Astrocyte of the cerebellum (primary cell): ENCODE results near the gene MUC13.

Experiments used
- DNase-seq: peaks from one replicate; pipeline ENCODE4 v3.0.0-alpha.2; 2011; ENCODE audit warnings: low read depth
- H3K4me3 ChIP-seq: 2 replicates; pipeline ENCODE4 v1.5.1; 2011; ENCODE audit warnings: mild to moderate bottlenecking, low read depth, low read length, moderate library complexity
- in situ Hi-C: cut with HindIII; loops from 2 replicates; pipeline ENCODE4 v1.10.0; 2017; ENCODE audit warnings: low sequenced_read_pairs
- TF ChIP-seq, protein P1 (sequence below): IDR thresholded peaks from 2 replicates; pipeline ENCODE4 v1.5.1; 2012; ENCODE audit warnings: low read length, low read depth, moderate library complexity, mild to moderate bottlenecking; ENCODE audit errors: missing control alignments

Gene MUC13

DNA sequence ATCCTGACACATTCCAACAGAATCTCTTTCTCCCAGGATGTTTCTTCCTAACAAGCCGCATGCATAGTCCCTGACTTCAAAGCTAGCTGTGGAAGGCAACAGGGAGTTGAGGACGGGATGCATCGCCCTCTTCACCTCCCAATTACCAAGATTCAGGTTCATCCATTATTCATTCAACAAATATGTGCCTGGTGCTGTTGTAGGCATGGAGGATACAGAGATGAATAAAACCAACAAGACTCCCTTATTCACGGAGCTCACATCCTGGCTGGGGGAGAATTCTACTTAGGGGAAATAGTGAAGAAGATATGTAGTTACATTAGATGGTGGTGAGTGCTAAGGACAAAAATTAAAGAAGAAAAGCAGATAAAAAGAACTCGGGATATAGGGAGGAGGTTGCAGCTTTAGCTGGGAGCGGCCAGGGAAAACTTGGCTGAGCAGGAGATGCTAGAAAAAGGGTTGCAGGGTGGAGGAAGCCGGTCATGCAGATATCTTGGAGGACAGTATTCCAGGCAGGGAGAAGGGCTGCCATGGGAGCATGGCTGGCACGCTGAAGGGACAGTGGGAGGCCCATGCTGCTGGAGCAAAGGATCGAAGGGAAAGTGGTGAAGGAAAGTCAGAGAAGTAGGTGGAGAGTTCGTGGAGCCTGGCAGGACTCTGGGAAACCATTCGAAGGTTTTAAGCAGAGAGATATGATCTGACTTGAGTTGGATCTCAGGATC, 52.4 kb downstream of the MUC13 start:
- no peak for DNase-seq
- no peak overlapping the region for H3K4me3 ChIP-seq
- in situ Hi-C loops = no loop called here
- TF ChIP-seq, protein P1, sequence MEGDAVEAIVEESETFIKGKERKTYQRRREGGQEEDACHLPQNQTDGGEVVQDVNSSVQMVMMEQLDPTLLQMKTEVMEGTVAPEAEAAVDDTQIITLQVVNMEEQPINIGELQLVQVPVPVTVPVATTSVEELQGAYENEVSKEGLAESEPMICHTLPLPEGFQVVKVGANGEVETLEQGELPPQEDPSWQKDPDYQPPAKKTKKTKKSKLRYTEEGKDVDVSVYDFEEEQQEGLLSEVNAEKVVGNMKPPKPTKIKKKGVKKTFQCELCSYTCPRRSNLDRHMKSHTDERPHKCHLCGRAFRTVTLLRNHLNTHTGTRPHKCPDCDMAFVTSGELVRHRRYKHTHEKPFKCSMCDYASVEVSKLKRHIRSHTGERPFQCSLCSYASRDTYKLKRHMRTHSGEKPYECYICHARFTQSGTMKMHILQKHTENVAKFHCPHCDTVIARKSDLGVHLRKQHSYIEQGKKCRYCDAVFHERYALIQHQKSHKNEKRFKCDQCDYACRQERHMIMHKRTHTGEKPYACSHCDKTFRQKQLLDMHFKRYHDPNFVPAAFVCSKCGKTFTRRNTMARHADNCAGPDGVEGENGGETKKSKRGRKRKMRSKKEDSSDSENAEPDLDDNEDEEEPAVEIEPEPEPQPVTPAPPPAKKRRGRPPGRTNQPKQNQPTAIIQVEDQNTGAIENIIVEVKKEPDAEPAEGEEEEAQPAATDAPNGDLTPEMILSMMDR = no peak

DNA sequence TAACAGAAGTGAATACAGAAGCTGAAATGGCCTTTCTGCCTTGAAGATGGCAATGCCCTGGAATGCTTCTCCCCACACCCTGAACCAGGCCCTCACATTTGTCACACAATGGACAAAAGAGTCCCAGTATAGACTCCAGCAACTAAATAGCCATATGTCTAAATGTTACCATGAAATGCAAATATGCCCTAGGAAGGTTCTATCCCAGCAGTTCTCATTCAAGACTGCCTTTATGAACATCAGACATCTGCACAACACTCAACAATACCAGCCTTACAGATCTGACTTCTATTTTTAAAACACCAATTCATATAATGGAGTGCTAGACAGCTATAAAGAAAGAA, 55.2 kb downstream of the MUC13 start:
- DNase-seq = no peak
- in situ Hi-C loops = no loop called here
- H3K4me3 ChIP-seq = no peak overlapping the region
- TF ChIP-seq, protein P1 = no peak

DNA sequence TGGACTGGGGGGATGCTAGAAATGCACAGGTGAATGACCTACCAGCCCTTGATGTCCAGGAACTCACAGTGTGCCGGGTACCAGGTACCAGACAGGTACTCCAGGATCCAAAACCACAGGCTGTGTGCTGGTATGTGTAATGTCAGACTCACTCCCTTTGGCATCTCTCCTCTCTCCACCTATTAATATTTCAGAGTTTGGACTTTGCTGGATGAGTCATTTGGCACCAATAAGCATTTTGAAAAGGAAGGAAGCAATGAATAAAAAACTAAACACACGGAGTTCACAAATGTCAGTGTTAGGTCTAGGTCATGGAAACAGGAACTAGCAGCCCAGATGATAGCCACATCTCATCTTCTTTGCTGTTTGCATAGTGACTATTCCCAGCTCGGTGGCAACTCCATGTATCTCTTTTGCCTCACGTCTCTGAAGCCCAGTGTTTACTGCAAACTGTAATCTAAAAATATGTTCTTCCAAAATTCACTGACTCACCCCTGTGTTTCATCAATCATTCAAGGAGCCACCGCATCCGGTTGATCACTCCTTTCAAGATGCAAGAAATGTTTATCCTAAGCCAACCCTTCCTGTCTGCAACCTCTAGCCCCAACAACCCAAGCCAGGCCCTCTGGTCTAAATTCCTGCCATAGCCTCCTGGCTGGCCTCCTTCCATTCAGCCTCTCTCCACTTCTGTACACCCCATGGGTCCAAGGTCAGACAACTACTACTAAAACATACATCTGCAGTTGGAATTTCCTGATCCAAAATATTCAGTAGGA, 55.8 kb downstream of the MUC13 start:
- in situ Hi-C loops = no loop called here
- TF ChIP-seq, protein P1 = no peak
- H3K4me3 ChIP-seq = no peak overlapping the region
- peak; percentile 86 for DNase-seq

DNA sequence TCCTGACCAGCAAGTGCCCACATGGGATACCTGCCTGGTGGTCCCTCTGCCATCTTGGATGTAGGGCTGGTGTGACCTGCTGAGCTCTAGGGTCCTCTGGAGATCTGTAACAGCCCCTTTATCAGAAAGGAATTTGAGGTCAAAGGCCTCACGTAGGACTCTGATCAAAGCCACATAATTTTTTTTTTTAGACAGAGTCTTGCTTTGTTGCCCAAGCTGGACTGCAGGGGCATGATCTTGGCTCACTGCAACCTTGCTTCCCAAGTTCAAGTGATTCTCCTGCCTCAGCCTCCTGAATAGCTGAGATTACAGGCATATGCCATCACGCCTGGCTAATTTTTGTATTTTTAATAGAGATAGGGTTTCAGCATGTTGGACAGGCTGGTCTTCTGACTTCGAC, 56.9 kb downstream of the MUC13 start:
- no peak for DNase-seq
- TF ChIP-seq, protein P1 = no peak
- in situ Hi-C loops = no loop called here
- H3K4me3 ChIP-seq = no peak overlapping the region

DNA sequence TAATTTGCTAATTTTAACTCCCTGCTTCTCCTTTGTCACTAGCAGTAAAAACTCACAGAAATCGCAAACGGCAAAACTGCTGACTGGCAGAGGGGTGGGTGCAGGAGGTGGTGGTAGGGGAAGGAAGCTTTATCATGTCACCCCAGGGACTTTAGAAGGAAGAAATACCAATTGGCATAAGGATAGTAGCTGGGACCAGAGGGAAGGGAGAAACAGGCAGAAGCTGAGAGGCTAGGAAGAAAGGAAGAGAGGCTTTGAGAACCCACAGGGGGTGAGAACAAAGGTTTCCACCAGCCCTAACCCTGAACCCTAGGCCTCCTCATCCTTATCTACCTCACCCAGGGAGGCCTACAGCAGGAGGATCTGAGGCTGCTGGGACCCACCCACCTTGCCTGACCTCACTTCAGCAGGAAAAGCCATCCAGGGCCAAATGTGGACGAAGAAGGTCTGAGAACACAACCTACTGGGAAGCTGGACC, 58.1 kb downstream of the MUC13 start:
- DNase-seq = no peak
- TF ChIP-seq, protein P1 = no peak
- in situ Hi-C loops = no loop called here
- no peak overlapping the region for H3K4me3 ChIP-seq

DNA sequence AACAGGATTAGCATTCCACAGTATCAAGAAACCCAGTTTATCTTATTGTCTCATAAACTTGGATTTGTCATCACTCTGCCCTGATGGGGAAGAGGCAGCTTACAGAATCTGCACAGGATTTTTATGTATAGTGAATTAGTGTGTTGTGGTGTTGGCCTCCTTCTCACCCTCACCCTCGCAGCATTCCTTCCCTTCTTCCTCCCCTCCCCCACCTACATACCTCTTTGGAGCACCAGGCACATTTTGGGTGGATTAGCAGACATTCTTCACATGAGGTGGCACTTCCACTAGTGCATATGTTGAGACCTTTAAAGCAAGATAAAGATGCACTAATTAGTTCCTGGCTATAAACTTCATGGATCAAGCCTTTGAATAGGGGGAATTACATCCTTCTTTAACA, 61.3 kb downstream of the MUC13 start:
- TF ChIP-seq, protein P1 = no peak
- no peak overlapping the region for H3K4me3 ChIP-seq
- no peak for DNase-seq
- in situ Hi-C loops = no loop called here
